ENCODE results near the gene TAF6L. TPM values are rescaled to one million over a fixed set of nuclear protein-coding genes. Genes with fewer than 3 reads are reported as not detected.

Gene TAF6L
- total RNA-seq, 1 donor from 2014 or later = 23.9 TPM

GRCh38 chr11:62794201-62794775 lies 23.1 kb downstream of the TAF6L start:
- TF ChIP-seq CTCF (IDR thresholded peaks at IDR 0.05) = no peak
- Histone ChIP-seq H3K27me3 (no peaks in the 10 kb centered on the region), H3K9me3 (no peaks in the 10 kb centered on the region), H3K4me1 (peaks cover 25% of the 10 kb centered on the region), H3K4me3 (no peak overlapping the region), H3K36me3 (peaks cover 85% of the 10 kb centered on the region), H3K27ac (no peak overlapping the region)
- DNase-seq = no peak
- ATAC-seq = no peak
- intact Hi-C loops (cut with DNase I) = loop anchor here (10.0 kb wide), 1 partner anchor 61 kb away; no protein-coding TSS in a partner anchor

- H3K36me3 ChIP-seq = peaks cover 93% of the 10 kb centered on the region
- no peak for TF ChIP-seq CTCF (IDR thresholded peaks at IDR 0.05)
- no peak overlapping the region for H3K27ac ChIP-seq
- intact Hi-C loops (cut with DNase I) = loop anchor here (10.0 kb wide), 1 partner anchor 59 kb away; no protein-coding TSS in a partner anchor
- DNase-seq (no peak), ATAC-seq (no peak)
- peaks cover 13% of the 10 kb centered on the region for H3K4me1 ChIP-seq
- H3K27me3 ChIP-seq = no peaks in the 10 kb centered on the region
- no peak overlapping the region for H3K4me3 ChIP-seq
- H3K9me3 ChIP-seq = no peaks in the 10 kb centered on the region
Measured at GRCh38 chr11:62796281-62796680, 25.1 kb downstream of the TAF6L start.

- ATAC-seq (no peak), DNase-seq (no peak)
- Histone ChIP-seq H3K36me3 (peaks cover 94% of the 10 kb centered on the region), H3K4me3 (no peak overlapping the region), H3K27ac (no peak overlapping the region), H3K9me3 (no peaks in the 10 kb centered on the region), H3K27me3 (no peaks in the 10 kb centered on the region), H3K4me1 (peaks cover 13% of the 10 kb centered on the region)
- TF ChIP-seq CTCF (IDR thresholded peaks at IDR 0.05) = no peak
- intact Hi-C loops (cut with DNase I) = loop anchor here (10.0 kb wide), 1 partner anchor 55 kb away; no protein-coding TSS in a partner anchor
Measured at GRCh38 chr11:62799486-62799885, 28.3 kb downstream of the TAF6L start.

- H3K27ac ChIP-seq = no peak overlapping the region
- H3K27me3 ChIP-seq = no peaks in the 10 kb centered on the region
- no peak for TF ChIP-seq CTCF (IDR thresholded peaks at IDR 0.05)
- DNase-seq = no peak
- H3K9me3 ChIP-seq = no peaks in the 10 kb centered on the region
- no peak for ATAC-seq
- no peak overlapping the region for H3K4me3 ChIP-seq
- peaks cover 17% of the 10 kb centered on the region for H3K4me1 ChIP-seq
- intact Hi-C loops (cut with DNase I) = no loop called here
- H3K36me3 ChIP-seq = peaks cover 79% of the 10 kb centered on the region
Measured at GRCh38 chr11:62801071-62801470, 29.9 kb downstream of the TAF6L start.

- peak; percentile 20 for ATAC-seq
- Histone ChIP-seq H3K9me3 (no peaks in the 10 kb centered on the region), H3K4me3 (peak overlapping the region; percentile 83), H3K27ac (peak overlapping the region; percentile 93), H3K4me1 (peaks cover 28% of the 10 kb centered on the region), H3K27me3 (no peaks in the 10 kb centered on the region), H3K36me3 (peaks cover 44% of the 10 kb centered on the region)
- no peak for DNase-seq
- no peak for TF ChIP-seq CTCF (IDR thresholded peaks at IDR 0.05)
- intact Hi-C loops (cut with DNase I) = no loop called here
Measured at GRCh38 chr11:62804310-62805075, 33.3 kb downstream of the TAF6L start.

All from upper lobe of right lung (tissue), 1 donor.